Smooth muscle cell (in vitro differentiated cells): ENCODE measurements around the gene HSD17B2. TPM values are rescaled to one million over a fixed set of nuclear protein-coding genes. Genes with fewer than 3 reads are reported as not detected.

ENCODE experiments used
- DNase-seq: peaks from one replicate; lab custom pipeline; 2025; ENCODE audit not compliant: unreplicated experiment; lab: John Stamatoyannopoulos, UW
- H2AFZ ChIP-seq: fragments of 200-600 bp; sonication (generic); 2 replicates; pipeline ENCODE4 v1.6.0; 2016; ENCODE audit warnings: antibody characterized with exemption, low read depth, mild to moderate bottlenecking
- H3F3A ChIP-seq: fragments of 200-600 bp; sonication (generic); 2 replicates; pipeline ENCODE4 v1.6.0; 2017; ENCODE audit warnings: antibody characterized with exemption, low read depth
- H3K27ac ChIP-seq: fragments of 200-600 bp; sonication (generic); 2 replicates; pipeline ENCODE4 v1.5.1; 2016; ENCODE audit warnings: low read depth, mild to moderate bottlenecking
- H3K27me3 ChIP-seq: fragments of 200-600 bp; sonication (generic); 2 replicates; pipeline ENCODE4 v1.6.1; 2016; ENCODE audit warnings: low read depth, mild to moderate bottlenecking
- H3K36me3 ChIP-seq: fragments of 200-600 bp; sonication (generic); 2 replicates; pipeline ENCODE4 v1.5.1; 2016; ENCODE audit warnings: low read depth
- H3K4me1 ChIP-seq: fragments of 200-600 bp; sonication (generic); 2 replicates; pipeline ENCODE4 v1.5.1; 2016; ENCODE audit warnings: low read depth
- H3K4me2 ChIP-seq: fragments of 200-600 bp; sonication (generic); 2 replicates; pipeline ENCODE4 v1.6.0; 2016; ENCODE audit warnings: mild to moderate bottlenecking
- H3K4me3 ChIP-seq: fragments of 200-600 bp; sonication (generic); 2 replicates; pipeline ENCODE4 v1.5.1; 2016; ENCODE audit warnings: mild to moderate bottlenecking
- H3K79me2 ChIP-seq: fragments of 200-600 bp; sonication (generic); 2 replicates; pipeline ENCODE4 v1.6.0; 2016; ENCODE audit warnings: low read depth, mild to moderate bottlenecking
- H3K9ac ChIP-seq: fragments of 200-600 bp; sonication (generic); 2 replicates; pipeline ENCODE4 v1.6.0; 2016; ENCODE audit warnings: low read depth
- H3K9me3 ChIP-seq: fragments of 200-600 bp; sonication (generic); replicated peaks from 2 replicates; pipeline ENCODE4 v1.5.1; 2016; ENCODE audit warnings: low read depth
- H4K20me1 ChIP-seq: fragments of 200-600 bp; sonication (generic); 2 replicates; pipeline ENCODE4 v1.6.0; 2016; ENCODE audit warnings: low read depth
- CTCF ChIP-seq: fragments of 200-600 bp; sonication (generic); IDR thresholded peaks from 2 replicates; pipeline ENCODE4 v1.5.1; 2017; ENCODE audit warnings: borderline replicate concordance, mild to moderate bottlenecking, antibody characterized with exemption; ENCODE audit not compliant: insufficient read depth, poor library complexity, severe bottlenecking
- WGBS: methylation state at CpG from one replicate; pipeline ENCODE4 v1.1.7; 2016; ENCODE audit warnings: low lambda C conversion rate; 5-methylcytosine and 5-hydroxymethylcytosine counted together
- polyA plus RNA-seq: library from polyadenylated mRNA; unstranded; fragments of >200 nt; fragmentation: Nextera tagmentation; extraction: Ambion mirVana; gene quantifications from 2 replicates; pipeline ENCODE4 v1.2.1, GENCODE V29; 2016
- total RNA-seq: library from RNA; depleted of rRNA; stranded (reverse); fragments of >200 nt; gene quantifications from 2 replicates; pipeline ENCODE4 v1.2.3, GENCODE V29; 2014

Gene HSD17B2
- total and polyA plus RNA-seq, 2 experiments from 2014 or later: 21.8 to 33.9 TPM

GRCh38 chr16:82059161-82059982, 24.3 kb downstream of the HSD17B2 start:
- Histone ChIP-seq H3K79me2 (no peaks in the 10 kb centered on the region), H3K4me3 (no peak overlapping the region), H3K27me3 (no peaks in the 10 kb centered on the region), H2AFZ (no peak overlapping the region), H3K36me3 (no peaks in the 10 kb centered on the region), H3F3A (no peaks in the 10 kb centered on the region), H3K9ac (no peak overlapping the region), H3K27ac (no peak overlapping the region), H4K20me1 (no peaks in the 10 kb centered on the region), H3K4me1 (no peaks in the 10 kb centered on the region), H3K4me2 (no peak overlapping the region), H3K9me3 (no peaks in the 10 kb centered on the region)
- 79% methylated on average over 8 of the region's 8 CpGs for WGBS
- TF ChIP-seq CTCF: no peak
- DNase-seq: no peak

- Histone ChIP-seq H4K20me1 (no peaks in the 10 kb centered on the region), H3K9me3 (no peaks in the 10 kb centered on the region), H3K27me3 (no peaks in the 10 kb centered on the region), H3K4me3 (no peak overlapping the region), H3K4me2 (no peak overlapping the region), H3K36me3 (no peaks in the 10 kb centered on the region), H3F3A (no peaks in the 10 kb centered on the region), H2AFZ (no peak overlapping the region), H3K4me1 (no peaks in the 10 kb centered on the region), H3K27ac (no peak overlapping the region), H3K9ac (no peak overlapping the region), H3K79me2 (no peaks in the 10 kb centered on the region)
- TF ChIP-seq CTCF: no peak
- WGBS: 68% methylated on average over 1 of the region's 1 CpG
- no peak for DNase-seq
These were observed 24.9 kb downstream of the HSD17B2 start for GRCh38 chr16:82059983-82060421.

GRCh38 chr16:82061861-82062525, 26.9 kb downstream of the HSD17B2 start:
- no peaks in the 10 kb centered on the region for H3K27me3 ChIP-seq
- no peaks in the 10 kb centered on the region for H4K20me1 ChIP-seq
- H3K4me2 ChIP-seq: no peak overlapping the region
- no peak for DNase-seq
- TF ChIP-seq CTCF: peak; percentile 39
- H3K9me3 ChIP-seq: no peaks in the 10 kb centered on the region
- H3K27ac ChIP-seq: peak overlapping the region; percentile 77
- peak overlapping the region; percentile 32 for H3K9ac ChIP-seq
- H3K36me3 ChIP-seq: no peaks in the 10 kb centered on the region
- H3K4me3 ChIP-seq: no peak overlapping the region
- no peaks in the 10 kb centered on the region for H3K79me2 ChIP-seq
- H2AFZ ChIP-seq: no peak overlapping the region
- H3F3A ChIP-seq: no peaks in the 10 kb centered on the region
- H3K4me1 ChIP-seq: no peaks in the 10 kb centered on the region
- 52% methylated on average over 5 of the region's 5 CpGs for WGBS
